ENCODE data around the gene CDC6. TPM values are rescaled to one million over a fixed set of nuclear protein-coding genes. Genes with fewer than 3 reads are reported as not detected.
A peak's percentile ranks its signal among the peaks of the same experiment; 100 is the strongest.
"Not testable (repeated sequence)": the region's sequence is repeated elsewhere in the genome, so short reads cannot be mapped to it uniquely, and the experiment has no call there.

CDC6 gene
- total and polyA plus RNA-seq, 2 experiments from 2014 or later, result 7.7 to 20.1 TPM

DNA sequence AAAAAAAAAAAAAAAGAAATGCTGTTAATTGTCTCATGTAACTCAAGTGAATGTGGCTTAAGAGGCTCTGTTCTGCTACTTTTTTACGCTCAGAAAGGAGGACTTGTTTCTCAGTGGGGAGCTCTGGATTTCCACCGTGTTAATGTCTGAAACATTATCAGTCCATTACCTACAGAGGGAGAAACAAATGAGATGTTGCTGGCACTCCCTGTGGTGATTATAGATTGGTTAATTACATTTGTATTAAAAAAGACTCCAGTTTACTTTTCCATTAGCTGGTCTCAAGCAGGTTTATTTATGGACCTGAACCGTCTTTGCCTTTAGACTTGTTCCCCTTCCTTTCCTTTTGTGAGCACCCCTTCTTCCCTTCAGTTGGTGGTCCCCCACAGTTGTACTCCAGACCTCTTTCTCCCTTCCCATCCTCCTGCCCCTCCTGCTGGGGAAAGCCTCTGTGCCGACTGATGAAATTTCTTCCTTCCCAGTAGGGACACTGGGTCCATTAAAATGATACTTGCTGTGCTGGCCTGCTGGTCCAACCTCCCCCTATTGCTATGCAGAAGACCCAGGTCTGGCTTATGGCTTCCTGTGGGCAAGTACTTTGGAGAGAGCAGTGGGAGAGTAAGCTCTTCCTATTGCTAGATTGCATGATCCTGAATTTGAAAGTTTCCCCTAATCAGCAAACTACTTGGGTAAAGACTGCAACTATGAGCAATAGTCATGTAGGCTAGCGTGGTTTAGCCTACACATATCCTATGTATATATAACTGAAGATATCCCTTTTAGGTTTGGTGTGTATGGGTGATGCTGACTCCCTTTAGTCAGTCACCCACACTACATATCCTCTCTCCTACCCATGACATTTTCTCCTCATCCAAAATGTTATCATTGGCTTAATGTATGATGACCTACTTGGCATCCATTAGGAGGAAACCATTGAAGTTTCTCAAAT is 8.1 kb downstream of the CDC6 start:
- DNase-seq (ENCODE audit: low read depth in 1 of 2, low spot score in 1 of 2), result no peak
- no peak overlapping the region for H3K27ac ChIP-seq
- H3K4me1 ChIP-seq (ENCODE audit: low read depth), result no peaks in the 10 kb centered on the region
- no peak overlapping the region for H3K4me3 ChIP-seq
- no peaks in the 10 kb centered on the region for H3K9me3 ChIP-seq (ENCODE audit: low read depth)
- TF ChIP-seq, protein P1, sequence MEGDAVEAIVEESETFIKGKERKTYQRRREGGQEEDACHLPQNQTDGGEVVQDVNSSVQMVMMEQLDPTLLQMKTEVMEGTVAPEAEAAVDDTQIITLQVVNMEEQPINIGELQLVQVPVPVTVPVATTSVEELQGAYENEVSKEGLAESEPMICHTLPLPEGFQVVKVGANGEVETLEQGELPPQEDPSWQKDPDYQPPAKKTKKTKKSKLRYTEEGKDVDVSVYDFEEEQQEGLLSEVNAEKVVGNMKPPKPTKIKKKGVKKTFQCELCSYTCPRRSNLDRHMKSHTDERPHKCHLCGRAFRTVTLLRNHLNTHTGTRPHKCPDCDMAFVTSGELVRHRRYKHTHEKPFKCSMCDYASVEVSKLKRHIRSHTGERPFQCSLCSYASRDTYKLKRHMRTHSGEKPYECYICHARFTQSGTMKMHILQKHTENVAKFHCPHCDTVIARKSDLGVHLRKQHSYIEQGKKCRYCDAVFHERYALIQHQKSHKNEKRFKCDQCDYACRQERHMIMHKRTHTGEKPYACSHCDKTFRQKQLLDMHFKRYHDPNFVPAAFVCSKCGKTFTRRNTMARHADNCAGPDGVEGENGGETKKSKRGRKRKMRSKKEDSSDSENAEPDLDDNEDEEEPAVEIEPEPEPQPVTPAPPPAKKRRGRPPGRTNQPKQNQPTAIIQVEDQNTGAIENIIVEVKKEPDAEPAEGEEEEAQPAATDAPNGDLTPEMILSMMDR (IDR thresholded peaks at IDR 0.05; ENCODE audit: low read depth, low read length), result no peak
- no peaks in the 10 kb centered on the region for H3K27me3 ChIP-seq
- peaks cover 16% of the 10 kb centered on the region for H3K36me3 ChIP-seq

DNA sequence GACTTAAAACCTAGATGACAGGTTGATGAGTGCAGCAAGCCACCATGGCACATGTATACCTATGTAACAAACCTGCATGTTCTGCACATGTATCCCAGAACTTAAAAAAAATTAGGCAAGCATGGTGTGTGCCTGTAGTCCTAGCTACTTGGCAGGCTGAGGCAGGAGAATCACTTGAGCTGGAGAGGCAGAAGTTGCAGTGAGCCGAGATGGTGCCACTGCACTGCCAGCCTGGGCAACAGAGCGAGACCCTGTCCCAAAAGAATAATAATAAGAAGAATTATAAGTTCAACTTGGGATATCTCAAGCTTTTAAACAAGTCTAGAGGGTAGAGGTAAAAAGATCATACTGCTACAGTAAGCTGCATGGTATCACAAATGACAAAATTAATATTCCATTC is 9.8 kb downstream of the CDC6 start:
- no peak overlapping the region for H3K27ac ChIP-seq
- H3K27me3 ChIP-seq, result no peaks in the 10 kb centered on the region
- TF ChIP-seq, protein P1 (IDR thresholded peaks at IDR 0.05; ENCODE audit: low read depth, low read length), result no peak
- H3K9me3 ChIP-seq (ENCODE audit: low read depth), result no peaks in the 10 kb centered on the region
- no peaks in the 10 kb centered on the region for H3K4me1 ChIP-seq (ENCODE audit: low read depth)
- DNase-seq (ENCODE audit: low read depth in 1 of 2, low spot score in 1 of 2), result no peak
- H3K4me3 ChIP-seq, result no peak overlapping the region
- H3K36me3 ChIP-seq, result peaks cover 14% of the 10 kb centered on the region

GRCh38 chr17:40298726-40299125 is 11.0 kb downstream of the CDC6 start:
- TF ChIP-seq, protein P1 (IDR thresholded peaks at IDR 0.05; ENCODE audit: low read depth, low read length), result no peak
- no peaks in the 10 kb centered on the region for H3K9me3 ChIP-seq (ENCODE audit: low read depth)
- no peaks in the 10 kb centered on the region for H3K27me3 ChIP-seq
- no peak overlapping the region for H3K4me3 ChIP-seq
- H3K36me3 ChIP-seq, result peaks cover 10% of the 10 kb centered on the region
- no peaks in the 10 kb centered on the region for H3K4me1 ChIP-seq (ENCODE audit: low read depth)
- DNase-seq (ENCODE audit: low read depth in 1 of 2, low spot score in 1 of 2), result peak in 1 of 2 donors; percentile 65
- H3K27ac ChIP-seq, result peak overlapping the region; percentile 67

- H3K4me1 ChIP-seq (ENCODE audit: low read depth); H3K27ac ChIP-seq; DNase-seq (ENCODE audit: low read depth in 1 of 2, low spot score in 1 of 2); H3K4me3 ChIP-seq; H3K36me3 ChIP-seq; H3K27me3 ChIP-seq; H3K9me3 ChIP-seq (ENCODE audit: low read depth): not testable (repeated sequence)
These were observed 11.6 kb downstream of the CDC6 start for GRCh38 chr17:40299159-40299757.

DNA sequence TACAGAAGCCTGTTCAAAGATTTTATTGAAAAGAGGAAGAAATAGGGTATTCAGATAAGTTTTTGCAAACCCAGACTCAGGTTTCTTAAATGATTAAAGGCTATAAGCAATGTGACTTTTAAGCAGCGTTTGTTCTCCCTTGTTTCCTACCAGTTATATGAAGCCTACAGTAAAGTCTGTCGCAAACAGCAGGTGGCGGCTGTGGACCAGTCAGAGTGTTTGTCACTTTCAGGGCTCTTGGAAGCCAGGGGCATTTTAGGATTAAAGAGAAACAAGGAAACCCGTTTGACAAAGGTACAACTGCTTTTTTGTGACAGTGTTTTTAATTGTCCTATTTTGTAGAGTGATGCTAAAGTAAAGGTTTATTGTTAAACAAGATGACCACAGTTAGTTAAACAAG is 13.6 kb downstream of the CDC6 start:
- no peak for DNase-seq (ENCODE audit: low read depth in 1 of 2, low spot score in 1 of 2)
- Histone ChIP-seq H3K36me3 (no peaks in the 10 kb centered on the region), H3K27ac (no peak overlapping the region)

More for the DNA sequence above, 13.6 kb downstream of the CDC6 start:
- Histone ChIP-seq H3K4me3 (no peak overlapping the region), H3K4me1 (ENCODE audit: low read depth) (peaks cover 4% of the 10 kb centered on the region), H3K9me3 (ENCODE audit: low read depth) (no peaks in the 10 kb centered on the region), H3K27me3 (no peaks in the 10 kb centered on the region)
- TF ChIP-seq, protein P1 (IDR thresholded peaks at IDR 0.05; ENCODE audit: low read depth, low read length), result no peak

Data from cardiac muscle cell (in vitro differentiated cells and primary cell).